Epithelial cell of proximal tubule (primary cell): ENCODE measurements around the gene ZNF853. TPM values are rescaled to one million over a fixed set of nuclear protein-coding genes. Genes with fewer than 3 reads are reported as not detected.

Source experiments
- DNase-seq: peaks from one replicate; pipeline ENCODE4 v3.0.0-alpha.2; 2011; ENCODE audit warnings: low read depth
- H3K4me3 ChIP-seq: 2 replicates; pipeline ENCODE4 v1.5.1; 2011; ENCODE audit warnings: low read depth, mild to moderate bottlenecking, low read length
- total RNA-seq: library from RNA; depleted of rRNA; stranded (reverse); fragments of >200 nt; gene quantifications from 2 replicates; pipeline ENCODE4 v1.2.3, GENCODE V29; 2015
- TF ChIP-seq, protein P1 (sequence below): conservative IDR thresholded peaks from 2 replicates; pipeline ENCODE4 v1.5.1; 2012; ENCODE audit warnings: low read depth, mild to moderate bottlenecking, low read length

Gene ZNF853
- total RNA-seq, 1 donor from 2014 or later, result 9.9 TPM

- no peak for DNase-seq
- H3K4me3 ChIP-seq, result peak within 1 kb of the TSS; percentile 94
- TF ChIP-seq, protein P1, sequence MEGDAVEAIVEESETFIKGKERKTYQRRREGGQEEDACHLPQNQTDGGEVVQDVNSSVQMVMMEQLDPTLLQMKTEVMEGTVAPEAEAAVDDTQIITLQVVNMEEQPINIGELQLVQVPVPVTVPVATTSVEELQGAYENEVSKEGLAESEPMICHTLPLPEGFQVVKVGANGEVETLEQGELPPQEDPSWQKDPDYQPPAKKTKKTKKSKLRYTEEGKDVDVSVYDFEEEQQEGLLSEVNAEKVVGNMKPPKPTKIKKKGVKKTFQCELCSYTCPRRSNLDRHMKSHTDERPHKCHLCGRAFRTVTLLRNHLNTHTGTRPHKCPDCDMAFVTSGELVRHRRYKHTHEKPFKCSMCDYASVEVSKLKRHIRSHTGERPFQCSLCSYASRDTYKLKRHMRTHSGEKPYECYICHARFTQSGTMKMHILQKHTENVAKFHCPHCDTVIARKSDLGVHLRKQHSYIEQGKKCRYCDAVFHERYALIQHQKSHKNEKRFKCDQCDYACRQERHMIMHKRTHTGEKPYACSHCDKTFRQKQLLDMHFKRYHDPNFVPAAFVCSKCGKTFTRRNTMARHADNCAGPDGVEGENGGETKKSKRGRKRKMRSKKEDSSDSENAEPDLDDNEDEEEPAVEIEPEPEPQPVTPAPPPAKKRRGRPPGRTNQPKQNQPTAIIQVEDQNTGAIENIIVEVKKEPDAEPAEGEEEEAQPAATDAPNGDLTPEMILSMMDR, result peak; percentile 47
These were observed 25.4 kb upstream of the ZNF853 start, which contains the start of gene INTS15 for GRCh38 chr7:6589829-6590644. INTS15 (plus strand) TSS chr7:6590021; CDS start chr7:6590284, 263 bp downstream.

DNA sequence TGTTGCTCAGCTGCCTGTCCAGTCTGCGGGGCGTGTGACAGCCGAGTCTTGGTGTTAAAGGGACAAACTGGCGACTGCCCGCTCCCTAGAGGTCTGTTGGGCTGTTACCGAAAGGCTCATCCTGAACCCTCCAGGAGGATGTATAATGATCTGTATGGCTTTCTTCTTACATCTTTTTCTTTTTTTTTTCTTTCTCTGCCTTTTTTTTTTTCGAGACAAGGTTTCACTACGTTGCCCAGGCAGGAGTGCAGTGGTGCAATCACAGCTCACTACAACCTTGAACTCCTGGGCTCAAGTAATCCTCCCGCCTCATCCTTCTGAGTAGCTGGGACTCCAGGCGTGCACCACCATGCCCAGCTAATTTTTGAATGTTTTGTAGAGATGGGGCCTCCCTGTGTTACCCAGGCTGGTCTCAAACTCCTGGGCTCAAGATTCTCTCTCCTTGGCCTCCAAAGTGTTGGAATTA, 24.7 kb upstream of the ZNF853 start:
- peak overlapping the region; percentile 94 for H3K4me3 ChIP-seq
- no peak for DNase-seq
- TF ChIP-seq, protein P1, result no peak

GRCh38 chr7:6600093-6600492, 15.3 kb upstream of the ZNF853 start:
- DNase-seq, result no peak
- no peak overlapping the region for H3K4me3 ChIP-seq
- TF ChIP-seq, protein P1, result no peak

GRCh38 chr7:6604458-6604857, 11.0 kb upstream of the ZNF853 start:
- no peak for DNase-seq
- TF ChIP-seq, protein P1, result no peak

GRCh38 chr7:6606866-6607583, 8.4 kb upstream of the ZNF853 start:
- no peak overlapping the region for H3K4me3 ChIP-seq
- no peak for DNase-seq
- TF ChIP-seq, protein P1, result no peak

More at GRCh38 chr7:6604458-6604857, 11.0 kb upstream of the ZNF853 start:
- no peak overlapping the region for H3K4me3 ChIP-seq

GRCh38 chr7:6607651-6608051, 7.8 kb upstream of the ZNF853 start:
- H3K4me3 ChIP-seq, result no peak overlapping the region
- no peak for DNase-seq
- TF ChIP-seq, protein P1, result no peak
